ENCODE results near the gene HMX1.

DNA sequence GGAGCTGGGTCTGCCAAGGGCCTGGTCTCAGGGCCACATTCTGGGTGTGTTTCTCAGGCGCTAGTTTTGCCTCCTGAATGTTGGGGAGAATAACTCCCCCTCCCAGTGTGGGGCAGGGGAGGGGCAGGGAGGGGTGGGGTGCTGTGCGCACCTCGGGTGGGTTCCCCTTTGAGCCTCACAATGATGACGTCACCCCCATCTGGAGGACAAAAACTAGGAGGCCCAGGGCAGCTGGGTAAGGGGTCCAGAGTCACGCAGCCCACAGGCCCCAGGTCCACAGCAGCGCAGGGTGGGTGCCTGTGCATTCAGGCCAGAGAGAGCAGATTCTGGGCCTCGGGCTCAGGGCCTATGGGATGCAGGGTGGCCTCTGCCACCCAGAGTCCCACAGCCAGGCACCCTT lies 23.7 kb upstream of the HMX1 start:
- no peak for TF ChIP-seq POLR2AphosphoS5 (IDR thresholded peaks at IDR 0.05; ENCODE audit: low read depth, low read length)
- no peak for TF ChIP-seq POLR2A (IDR thresholded peaks at IDR 0.05; ENCODE audit: low read depth, low read length)
- TF ChIP-seq TAF1 (IDR thresholded peaks at IDR 0.05; ENCODE audit: low read depth, low read length), result no peak
- TF ChIP-seq SPI1 (IDR thresholded peaks at IDR 0.05; ENCODE audit: low read depth, low read length), result no peak
- TF ChIP-seq POU2F2 (IDR thresholded peaks at IDR 0.05; ENCODE audit: low read depth, low read length), result no peak

Data from GM12891 (cell line).